Measurements from ENCODE around the gene RGPD3.
"Not testable (repeated sequence)": the region's sequence is repeated elsewhere in the genome, so short reads cannot be mapped to it uniquely, and the experiment has no call there.

RGPD3 gene

GRCh38 chr2:106468107-106468506 is at the start of gene RGPD3:
RGPD3 (minus strand) TSS chr2:106468413; CDS start chr2:106468288, 125 bp downstream.
- not testable (repeated sequence) for DNase-seq

- no peak for DNase-seq
- TF ChIP-seq POLR2A (IDR thresholded peaks at IDR 0.05; ENCODE audit: low read length) (no peak), GATA1 (IDR thresholded peaks at IDR 0.05; ENCODE audit: low read depth, low read length) (no peak)
These were observed 49.1 kb upstream of the RGPD3 start for GRCh38 chr2:106517329-106517728.

DNA sequence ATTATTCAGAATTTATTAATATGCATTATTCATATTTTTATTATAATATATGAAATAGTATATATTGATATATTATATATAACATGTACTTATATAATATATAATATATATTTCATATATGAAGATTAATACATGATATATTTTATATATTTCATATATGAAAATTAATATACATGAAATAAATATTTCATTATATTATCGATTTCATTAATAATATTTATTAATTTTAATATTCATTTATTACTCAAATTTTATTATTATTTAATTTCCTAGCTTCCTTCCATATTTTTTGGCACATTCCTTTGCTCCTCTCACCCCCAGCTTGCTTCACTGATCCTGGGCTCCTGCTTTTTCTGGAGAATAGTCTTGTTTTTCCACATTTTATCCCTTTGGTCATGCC is 48.7 kb upstream of the RGPD3 start:
- no peak for DNase-seq
- TF ChIP-seq POLR2A (IDR thresholded peaks at IDR 0.05; ENCODE audit: low read length): no peak
- TF ChIP-seq GATA1 (IDR thresholded peaks at IDR 0.05; ENCODE audit: low read depth, low read length): no peak

- DNase-seq: no peak
- TF ChIP-seq GATA1 (IDR thresholded peaks at IDR 0.05; ENCODE audit: low read depth, low read length) (no peak), POLR2A (IDR thresholded peaks at IDR 0.05; ENCODE audit: low read length) (no peak)
These were observed 48.2 kb upstream of the RGPD3 start for GRCh38 chr2:106516436-106516835.

GRCh38 chr2:106514827-106515226 is 46.6 kb upstream of the RGPD3 start:
- DNase-seq: not testable (repeated sequence)

DNA sequence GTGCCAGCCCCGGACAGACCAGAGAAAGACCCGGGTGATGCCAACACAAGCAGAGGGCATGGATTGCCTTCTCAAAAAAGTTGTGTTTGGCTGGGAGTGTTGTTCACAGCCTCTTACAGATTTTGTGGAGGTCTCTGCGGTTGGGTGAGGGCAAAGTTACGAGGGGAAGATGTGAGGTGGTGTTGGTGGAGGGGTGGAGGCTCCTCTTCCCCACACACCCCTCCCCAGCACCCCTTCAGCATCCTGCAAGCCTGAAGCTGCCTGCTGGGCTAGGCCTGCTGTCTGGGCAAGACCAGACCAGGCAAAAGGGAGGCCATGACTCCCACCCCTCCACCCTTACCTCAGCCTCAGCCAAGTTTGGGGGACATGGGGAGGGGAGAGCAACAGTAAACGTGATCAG is 45.2 kb upstream of the RGPD3 start:
- DNase-seq: not testable (repeated sequence)

- DNase-seq: not testable (repeated sequence)
These were observed 43.7 kb upstream of the RGPD3 start for GRCh38 chr2:106511934-106512333.

GRCh38 chr2:106511476-106511901 is 43.3 kb upstream of the RGPD3 start:
- DNase-seq: not testable (repeated sequence)

DNA sequence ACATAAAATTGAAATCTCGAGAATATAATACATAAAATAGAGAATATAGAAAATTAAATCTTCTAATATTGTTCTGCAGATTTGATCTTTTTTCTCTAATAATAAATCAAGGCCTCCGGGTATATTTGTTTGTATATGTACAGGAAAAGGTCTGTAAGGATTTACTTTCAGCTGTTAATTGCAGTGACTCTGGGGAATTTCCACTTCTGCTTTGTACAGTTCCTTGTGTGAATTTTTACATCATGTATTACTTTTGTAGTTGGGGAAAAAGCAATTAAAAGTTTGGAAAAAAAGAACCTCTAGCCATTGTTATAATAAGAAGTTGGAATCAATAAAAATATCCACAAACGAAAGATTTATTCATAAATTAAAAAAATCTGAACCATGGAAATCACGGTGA is 42.6 kb upstream of the RGPD3 start:
- DNase-seq: not testable (repeated sequence)

DNA sequence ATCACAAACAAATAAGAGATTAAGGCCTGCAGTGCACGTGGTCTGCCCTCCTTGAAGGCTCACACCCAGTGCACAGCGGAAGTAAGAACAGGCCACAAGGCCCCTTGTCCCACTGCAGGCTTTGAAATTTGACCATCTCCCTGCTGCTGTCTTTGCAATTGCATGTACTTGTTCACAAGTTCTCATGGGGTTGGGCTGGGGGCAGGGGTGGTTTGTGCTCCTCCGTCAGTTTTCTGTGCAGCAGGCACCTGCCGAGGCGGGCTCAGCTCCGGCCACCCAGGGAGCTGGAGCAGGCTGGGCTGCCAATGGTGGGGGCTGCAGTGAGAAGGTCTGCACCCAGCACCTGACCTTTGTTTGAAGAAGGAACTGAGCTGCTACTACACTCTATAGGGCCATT is 41.2 kb upstream of the RGPD3 start:
- DNase-seq: not testable (repeated sequence)

DNA sequence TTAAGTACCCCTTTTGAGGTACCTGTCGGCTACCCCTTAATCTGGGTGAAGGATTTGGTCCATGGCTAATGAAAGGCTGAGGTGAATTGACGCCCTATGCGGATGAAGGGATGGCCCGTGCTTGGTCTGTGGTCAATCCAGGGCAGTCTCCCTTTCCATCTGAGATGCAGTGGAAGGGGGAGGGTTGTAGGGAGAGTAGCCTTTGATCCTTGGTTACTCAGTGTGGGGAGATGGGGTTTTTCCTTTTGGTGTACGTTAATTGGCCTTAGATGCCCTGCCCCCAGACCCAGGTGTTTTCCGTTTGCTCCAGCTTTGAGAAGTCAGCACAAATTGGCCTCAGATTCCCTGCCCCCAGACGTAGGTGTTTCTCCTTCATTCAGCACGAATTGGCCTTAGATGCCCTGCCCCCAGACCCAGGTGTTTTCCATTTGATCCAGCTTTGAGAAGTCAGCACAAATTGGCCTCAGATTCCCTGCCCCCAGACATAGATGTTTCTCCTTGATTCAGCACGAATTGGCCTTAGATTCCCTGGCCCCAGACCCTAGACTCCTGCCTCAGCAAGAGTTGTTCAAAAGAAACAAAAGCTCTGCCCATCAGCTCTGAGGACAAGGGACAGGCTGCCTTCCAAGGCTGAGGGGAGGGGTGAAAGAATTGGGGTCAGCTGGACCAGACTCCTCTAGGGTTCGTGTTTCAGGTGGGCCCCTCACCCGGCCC is 40.6 kb upstream of the RGPD3 start:
- DNase-seq: not testable (repeated sequence)

GRCh38 chr2:106506002-106506687 is 37.9 kb upstream of the RGPD3 start:
- DNase-seq: not testable (repeated sequence)

GRCh38 chr2:106504787-106505186 is 36.6 kb upstream of the RGPD3 start:
- not testable (repeated sequence) for DNase-seq

- not testable (repeated sequence) for DNase-seq
These were observed 36.0 kb upstream of the RGPD3 start for GRCh38 chr2:106504192-106504591.

- DNase-seq: not testable (repeated sequence)
These were observed 34.1 kb upstream of the RGPD3 start for GRCh38 chr2:106502351-106502750.

DNA sequence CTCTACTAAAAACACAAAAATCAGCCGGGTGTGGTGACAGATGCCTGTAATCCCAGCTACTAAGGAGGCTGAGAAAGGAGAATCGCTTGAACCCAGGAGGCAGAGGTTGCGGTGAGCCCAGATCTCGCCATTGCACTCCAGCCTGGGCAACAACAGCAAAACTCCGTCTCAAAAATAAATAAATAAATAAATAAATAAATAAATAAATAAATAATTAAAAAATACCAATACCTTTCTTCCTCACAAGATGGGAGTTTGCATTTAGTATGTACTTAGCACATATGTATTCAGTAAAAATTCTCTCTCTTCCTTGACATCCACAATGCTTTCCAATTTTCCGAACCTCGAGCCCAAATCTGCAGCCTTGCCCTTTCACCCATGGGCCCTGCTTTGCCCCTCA is 32.1 kb upstream of the RGPD3 start:
- DNase-seq: not testable (repeated sequence)

GRCh38 chr2:106498549-106498948 is 30.3 kb upstream of the RGPD3 start:
- not testable (repeated sequence) for DNase-seq

GRCh38 chr2:106492913-106493312 is 24.7 kb upstream of the RGPD3 start:
- DNase-seq: not testable (repeated sequence)

DNA sequence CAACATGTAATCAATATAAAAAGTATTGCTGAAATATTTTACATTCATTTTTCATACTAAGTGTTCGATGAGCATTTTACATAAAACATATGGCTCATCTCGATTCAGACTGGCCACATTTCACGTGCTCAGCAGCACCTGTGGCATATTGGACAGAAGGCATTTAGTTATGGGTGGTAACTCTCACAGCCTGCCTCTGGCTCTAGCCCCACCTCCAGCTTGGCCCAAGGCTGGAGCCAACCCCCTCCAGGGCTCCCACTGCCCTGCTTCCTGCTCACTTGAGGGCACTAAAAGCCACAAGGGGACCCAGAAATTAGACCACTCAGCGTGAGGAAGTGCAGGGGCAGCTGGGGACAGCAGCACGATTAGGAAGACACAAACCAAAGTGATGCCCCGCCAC is 24.2 kb upstream of the RGPD3 start:
- not testable (repeated sequence) for DNase-seq

DNA sequence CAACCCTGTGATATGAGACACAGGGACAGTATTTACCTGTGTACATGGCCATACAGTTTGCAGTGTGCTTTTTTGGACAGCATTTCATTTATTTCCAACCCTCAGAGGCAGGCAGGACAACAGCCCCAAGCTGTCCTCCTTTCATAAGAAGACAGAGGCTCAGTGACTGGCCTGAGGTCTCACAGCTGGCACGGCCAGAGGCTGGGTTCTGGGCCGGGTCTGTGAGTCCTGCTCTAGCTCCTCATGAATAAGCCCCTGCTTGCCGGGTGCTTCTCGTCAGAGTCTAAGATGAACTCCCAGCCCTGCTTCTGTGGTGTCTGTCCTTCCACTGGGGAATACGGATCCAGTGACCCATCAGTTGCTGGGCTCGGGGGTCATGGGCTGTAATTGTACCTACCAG is 21.5 kb upstream of the RGPD3 start:
- not testable (repeated sequence) for DNase-seq

- DNase-seq: not testable (repeated sequence)
These were observed 19.4 kb upstream of the RGPD3 start for GRCh38 chr2:106487386-106488191.
